HG03280 (cell line): ENCODE data around the gene CDYL.
A peak's percentile ranks its signal among the peaks of the same experiment; 100 is the strongest.

Source experiments
- ATAC-seq: cut with Tn5 transposase; IDR thresholded peaks from one replicate; pipeline ENCODE4 v1.9.1; 2021; ENCODE audit warnings: mild to moderate bottlenecking, moderate library complexity; ENCODE audit not compliant: unreplicated experiment

The CDYL gene, protein sequence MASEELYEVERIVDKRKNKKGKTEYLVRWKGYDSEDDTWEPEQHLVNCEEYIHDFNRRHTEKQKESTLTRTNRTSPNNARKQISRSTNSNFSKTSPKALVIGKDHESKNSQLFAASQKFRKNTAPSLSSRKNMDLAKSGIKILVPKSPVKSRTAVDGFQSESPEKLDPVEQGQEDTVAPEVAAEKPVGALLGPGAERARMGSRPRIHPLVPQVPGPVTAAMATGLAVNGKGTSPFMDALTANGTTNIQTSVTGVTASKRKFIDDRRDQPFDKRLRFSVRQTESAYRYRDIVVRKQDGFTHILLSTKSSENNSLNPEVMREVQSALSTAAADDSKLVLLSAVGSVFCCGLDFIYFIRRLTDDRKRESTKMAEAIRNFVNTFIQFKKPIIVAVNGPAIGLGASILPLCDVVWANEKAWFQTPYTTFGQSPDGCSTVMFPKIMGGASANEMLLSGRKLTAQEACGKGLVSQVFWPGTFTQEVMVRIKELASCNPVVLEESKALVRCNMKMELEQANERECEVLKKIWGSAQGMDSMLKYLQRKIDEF

DNA sequence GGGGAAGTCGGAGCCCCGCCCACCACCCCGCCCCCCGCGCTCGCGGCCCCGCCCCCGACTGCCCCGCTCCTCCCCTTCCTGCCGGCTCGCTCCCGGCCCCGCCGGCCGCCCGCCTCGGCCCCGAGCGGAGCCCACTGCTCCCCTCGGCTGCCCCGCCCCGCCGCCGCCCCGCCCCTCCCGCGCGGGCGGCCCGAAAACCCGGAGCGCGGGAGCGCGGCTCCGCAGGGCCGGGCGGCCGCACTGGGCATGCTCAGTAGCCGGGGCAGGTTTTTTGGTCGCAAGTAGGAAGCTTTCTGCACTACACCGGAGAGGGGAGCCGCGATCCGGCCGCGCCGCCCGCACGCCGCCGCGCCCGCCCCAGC is at the start of gene CDYL:
TSS of gene CDYL (plus strand) at position 274 of the 362 bp plus-strand sequence. CDS start 380 bp downstream, outside the sequence.
- peak; percentile 73 for ATAC-seq

DNA sequence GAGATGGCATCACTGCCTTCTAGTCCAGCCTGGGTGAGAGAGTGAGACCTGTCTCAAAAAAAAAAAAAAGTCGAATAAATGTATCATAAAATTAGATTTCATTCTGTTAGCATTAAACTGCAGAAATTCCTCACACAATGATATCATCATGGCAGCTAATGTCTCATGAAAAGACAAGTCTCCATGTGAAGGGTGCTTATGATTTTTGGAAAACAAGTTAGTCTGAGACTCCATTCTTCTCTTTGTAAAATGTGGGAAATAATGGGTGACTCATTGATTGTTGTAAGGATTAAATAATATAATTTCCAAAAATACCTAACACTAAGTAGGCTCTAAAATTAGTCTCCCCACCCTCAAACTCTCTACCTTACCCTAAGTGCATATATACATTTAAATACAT is 49.6 kb upstream of the CDYL start:
- no peak for ATAC-seq

DNA sequence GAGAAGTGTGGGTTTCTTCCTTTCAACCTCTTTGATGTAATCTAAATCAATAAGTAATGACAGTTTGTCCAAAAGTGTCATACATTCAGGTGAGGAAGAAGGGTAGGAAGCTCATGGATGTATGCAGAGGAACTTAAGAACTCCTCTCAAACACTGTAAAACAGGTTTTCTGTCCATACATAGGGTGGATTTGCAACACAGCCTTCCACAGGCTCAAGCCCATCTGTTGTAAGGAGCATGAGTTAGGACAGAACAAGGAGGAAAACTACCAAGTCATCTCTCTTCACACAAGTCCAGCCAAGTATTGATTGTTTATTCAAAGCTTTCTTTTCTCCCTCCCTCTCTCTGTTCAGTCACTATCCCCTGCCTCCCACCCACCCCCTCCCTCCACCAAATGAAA is 49.0 kb upstream of the CDYL start:
- ATAC-seq: no peak

DNA sequence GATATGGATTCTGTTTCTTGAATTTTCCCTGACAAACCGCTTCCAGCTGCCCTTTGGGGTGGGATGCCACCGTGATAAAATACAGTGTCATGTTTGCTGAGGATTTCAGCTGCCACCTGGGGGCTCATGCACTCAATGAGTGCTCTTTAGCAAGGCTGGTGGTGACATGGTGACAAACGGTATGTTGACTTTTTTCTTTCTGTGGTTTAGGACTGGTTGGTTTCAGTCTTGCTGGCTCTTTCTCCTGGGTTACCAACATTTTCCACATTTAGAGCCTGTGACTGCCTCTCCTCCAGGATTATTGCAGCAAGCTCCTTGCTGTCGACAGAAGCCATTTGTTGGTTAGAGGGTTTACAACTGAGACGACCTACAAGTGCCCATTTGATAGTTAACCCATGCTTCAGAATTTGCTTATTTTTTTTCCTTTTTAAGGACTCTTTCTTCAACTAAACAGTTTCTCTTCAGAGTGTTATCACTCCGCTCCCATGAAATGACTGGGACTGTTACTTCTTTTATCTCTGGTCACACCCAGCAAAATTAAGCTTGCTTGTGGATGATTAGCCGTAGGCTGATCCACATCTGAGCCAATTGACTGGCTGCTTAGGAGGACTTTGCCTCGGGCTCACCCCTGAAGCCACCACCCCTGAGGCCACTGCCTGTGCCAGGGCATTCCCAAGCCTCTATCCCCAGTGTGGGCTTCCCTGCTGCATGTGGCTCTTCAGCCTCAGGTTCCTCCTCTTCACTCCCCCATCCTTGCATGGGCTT is 48.4 kb upstream of the CDYL start:
- no peak for ATAC-seq

DNA sequence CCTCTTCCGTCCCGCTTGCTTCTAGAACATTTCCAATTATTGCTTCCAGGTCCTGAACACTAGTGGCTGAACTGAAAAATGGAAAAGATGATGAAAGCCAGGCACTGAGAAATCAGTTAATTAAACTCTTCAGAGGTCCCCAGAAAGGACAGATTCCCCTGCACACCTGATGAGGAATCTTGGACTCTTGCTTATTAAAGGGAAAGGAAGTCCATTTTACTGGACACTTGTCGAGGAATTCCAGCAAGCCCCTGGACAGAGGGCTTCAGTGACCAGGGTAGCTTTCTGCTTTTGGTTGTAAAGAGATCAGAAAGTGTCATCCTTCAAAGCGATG is 47.8 kb upstream of the CDYL start:
- ATAC-seq: no peak

DNA sequence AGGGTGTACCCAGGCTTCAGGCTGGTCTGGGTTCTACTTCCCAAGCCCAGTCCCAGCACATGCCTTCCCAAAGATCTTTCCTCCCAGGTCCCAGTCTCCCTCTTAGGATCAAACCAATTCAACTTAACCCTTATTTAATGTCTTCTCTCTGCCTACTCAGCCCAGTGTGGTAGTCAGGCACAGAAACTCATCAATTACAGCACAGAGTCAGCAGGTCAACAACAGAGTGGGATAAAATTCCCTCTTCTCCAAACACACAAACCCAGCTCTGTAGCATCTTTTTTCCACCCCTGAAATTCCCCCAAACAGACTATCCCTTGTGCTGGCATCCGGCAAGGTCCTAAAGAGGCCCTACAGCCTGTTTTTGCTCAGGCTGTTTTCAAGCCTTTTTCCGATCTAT is 47.3 kb upstream of the CDYL start:
- ATAC-seq: no peak

DNA sequence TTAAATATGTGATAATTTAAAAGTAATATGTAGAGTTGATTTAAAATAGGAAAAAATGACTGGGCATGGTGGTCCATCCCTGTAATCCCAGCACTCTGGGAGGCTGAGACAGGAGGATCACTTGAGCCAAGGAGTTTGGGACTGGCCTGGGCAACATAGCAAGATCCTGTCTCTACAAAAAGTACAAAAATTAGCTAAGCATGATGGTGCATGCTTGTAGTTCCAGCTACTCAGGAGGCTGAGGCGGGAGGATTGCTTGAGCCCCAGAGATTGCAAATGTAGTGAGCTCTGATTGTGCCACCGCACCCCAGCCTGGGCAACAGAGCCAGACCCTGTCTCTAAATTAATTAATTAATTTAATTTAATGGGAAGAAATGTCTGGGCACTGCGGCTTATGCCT is 44.2 kb upstream of the CDYL start:
- no peak for ATAC-seq

DNA sequence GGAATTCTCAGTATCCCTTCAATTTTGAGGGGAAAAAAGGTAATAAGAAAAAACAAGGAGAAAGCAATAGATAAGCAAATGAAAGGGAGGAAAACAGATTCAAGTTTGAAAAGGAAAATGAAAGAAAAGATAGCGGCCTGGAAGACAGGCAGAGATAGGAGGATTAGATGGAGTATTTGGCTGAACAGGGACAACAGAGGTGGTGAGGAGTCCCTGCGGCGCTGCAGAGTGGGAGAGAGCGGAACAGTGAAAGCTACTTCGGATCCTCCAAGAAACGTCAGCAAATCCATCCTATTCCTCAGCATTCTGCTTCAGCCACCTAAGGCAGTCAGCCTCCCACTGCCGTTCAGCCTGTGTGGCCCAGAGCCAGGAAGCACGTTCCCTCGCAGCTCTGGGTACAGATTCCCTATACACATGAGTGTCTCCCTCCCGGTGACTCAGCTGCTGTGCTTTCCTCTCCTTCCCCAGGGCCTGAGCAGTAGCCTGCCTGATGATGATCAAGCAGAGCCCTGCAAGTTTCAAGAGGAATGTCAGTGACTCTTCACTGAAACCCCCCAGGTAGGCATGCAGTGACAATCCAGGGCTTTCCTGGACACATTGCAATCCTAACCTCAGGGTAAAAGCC is 43.4 kb upstream of the CDYL start:
- no peak for ATAC-seq

DNA sequence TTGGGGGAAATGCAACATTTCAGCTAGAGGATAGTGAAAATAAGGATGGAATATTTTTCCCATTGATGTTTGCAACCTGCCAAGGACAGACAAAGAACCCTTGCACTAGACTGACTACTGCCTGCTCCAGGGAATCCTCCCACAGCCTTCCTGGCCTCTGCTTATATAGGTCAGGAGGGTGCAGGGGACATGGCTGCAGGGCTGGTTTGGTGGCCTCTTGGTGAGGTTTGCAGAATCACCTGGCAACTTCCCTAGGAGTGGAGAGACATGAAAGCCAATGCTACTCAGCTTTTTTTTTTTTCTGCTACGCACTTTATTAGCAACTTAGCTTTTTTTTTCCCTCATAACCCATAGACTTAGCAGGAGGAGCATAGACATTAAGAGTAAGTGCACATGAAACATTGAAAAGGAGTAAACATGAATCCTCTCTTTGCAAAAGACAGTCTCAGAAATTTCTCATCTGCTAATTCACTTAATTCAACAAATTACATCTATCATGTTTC is 39.8 kb upstream of the CDYL start:
- no peak for ATAC-seq

DNA sequence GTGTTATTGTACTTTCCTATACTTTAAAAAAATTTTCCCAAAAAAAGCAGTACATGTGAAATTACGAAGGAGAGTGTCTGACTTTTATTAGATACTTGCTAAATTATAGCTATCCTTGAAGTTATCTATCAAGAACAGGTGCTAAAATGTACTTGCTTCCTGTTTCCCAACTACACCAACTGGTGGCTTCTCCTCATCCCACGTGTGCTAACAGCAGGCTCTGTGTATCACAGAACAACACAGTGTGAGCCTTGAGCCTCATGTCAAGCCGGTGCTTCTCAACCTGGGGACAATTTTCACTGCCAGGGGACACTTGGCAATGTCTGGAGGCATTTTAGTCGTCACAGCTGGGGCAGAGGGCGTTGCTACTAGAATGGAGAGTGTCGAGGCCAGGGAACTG is 36.2 kb upstream of the CDYL start:
- no peak for ATAC-seq

DNA sequence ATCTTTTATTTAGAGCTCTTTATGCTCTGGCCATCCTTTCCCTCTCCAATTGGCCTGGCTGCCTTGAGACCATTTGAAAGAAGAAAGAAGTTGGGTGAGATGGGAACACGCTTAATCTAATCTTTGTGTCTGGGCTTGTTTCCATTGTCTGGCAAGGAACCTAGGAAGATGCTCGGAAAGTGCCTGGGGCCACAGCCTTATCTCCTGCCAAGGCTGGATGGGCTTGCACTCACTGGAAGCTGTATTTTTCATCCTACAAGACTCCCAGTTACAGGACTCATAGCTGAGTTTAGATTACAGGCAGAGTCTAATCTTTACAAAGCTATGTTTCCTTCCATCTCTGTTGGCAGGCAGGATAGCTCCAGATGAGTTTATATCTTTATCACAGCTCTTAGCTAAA is 33.1 kb upstream of the CDYL start:
- ATAC-seq: no peak

DNA sequence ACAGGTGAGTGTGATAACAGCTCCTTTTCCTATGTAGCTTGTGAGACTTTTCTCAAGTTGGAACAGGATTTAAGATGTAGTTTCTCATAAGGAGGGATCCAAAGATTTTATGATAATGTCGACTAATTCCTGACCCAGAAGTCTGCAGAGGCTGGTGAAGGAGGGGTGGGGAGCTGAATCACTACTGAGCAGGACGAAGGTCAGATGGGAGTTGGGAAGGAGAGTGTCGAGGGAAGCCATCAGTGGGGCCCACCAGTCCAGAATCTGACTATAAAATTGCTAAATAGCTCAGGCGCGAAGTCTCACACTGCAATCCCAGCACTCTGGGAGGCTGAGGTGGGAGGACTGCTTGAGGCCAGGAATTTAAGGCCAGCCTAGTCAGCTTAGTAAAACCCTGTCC is 32.3 kb upstream of the CDYL start:
- ATAC-seq: no peak

DNA sequence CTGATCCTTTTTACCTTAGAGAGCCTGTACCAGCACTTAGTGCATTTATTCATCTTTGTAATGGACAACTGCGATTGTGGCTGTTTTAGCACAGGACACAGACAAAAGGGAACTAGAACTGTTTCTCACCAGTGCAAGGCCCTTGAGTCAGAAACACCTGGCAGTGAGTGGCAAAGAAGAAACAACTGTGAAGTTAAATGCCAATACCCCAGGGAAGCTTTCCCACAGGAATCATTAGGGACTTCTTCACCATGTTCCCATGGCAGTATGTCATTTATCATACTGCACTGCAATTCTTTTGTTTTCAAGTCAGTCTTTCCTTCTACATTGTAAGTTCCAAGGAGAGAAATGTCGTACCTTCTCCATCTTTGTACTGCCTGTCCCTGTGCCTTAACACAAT is 28.6 kb upstream of the CDYL start:
- ATAC-seq: no peak

DNA sequence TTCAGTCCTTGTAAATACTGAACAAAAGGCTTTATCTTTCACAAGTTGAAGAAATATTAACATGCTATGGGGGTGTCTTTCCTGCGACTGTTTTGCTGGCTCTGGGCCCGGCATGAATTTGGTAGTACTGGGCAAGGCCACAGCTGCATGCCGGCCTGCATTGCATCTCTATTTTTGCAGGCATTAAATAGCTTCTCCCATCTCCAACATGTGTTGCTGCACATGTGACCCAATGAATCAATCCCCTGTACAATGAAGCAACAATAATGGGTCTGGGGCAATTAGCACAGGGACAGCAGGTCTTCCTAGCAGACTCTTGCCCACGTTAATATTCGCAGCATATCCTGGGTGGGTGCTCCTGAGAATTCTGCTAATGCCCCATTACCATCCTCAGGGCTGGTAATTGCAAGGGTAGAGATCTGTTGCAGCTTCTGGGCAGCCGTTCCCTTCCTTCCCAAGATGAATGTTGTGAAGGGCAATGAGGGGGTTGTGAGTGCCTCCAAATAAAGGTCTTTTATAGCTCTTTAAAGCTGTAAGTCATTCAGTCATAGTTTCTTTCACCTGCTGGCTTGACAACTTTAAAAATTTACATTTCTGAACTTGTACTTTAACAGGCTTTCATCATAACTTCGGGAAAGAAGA is 24.3 kb upstream of the CDYL start:
- no peak for ATAC-seq

DNA sequence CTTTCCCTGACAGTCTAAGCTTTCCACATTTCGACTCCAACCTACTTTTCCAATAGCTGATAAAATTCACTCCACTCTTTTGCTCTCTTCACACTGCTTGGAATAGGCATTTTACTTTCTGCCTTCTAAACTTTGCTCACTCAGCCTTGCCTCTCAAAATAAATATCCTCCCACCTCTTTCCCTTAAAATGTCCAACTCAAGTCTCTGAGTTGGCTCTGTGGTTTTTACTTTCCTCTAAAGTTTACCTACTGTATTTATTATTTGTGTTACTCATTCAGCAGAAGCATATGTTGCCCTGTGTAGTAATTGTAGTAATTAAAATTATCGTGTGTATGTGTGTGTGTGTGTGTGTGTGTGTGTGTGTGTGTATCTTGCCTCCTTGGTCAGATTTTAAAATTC is 20.0 kb upstream of the CDYL start:
- no peak for ATAC-seq

DNA sequence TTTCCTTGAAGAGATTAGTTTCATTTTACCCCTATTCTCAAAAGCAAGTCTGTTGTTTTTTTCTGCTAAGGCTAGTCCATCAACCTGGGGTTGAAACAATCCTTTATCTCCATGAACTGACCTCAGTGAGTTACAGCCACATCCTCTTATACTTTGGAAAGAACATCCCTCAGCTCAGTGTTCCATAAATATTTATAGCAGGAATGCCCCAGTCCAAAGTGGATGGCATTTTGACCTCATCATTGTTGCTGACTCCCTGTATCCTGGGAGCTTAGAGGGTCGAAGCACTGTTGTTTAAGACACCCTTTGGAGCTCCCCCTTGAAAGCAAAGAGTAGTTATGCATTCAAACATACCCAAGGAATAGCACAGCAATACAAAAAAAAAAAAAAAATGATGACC is 16.2 kb upstream of the CDYL start:
- ATAC-seq: no peak

DNA sequence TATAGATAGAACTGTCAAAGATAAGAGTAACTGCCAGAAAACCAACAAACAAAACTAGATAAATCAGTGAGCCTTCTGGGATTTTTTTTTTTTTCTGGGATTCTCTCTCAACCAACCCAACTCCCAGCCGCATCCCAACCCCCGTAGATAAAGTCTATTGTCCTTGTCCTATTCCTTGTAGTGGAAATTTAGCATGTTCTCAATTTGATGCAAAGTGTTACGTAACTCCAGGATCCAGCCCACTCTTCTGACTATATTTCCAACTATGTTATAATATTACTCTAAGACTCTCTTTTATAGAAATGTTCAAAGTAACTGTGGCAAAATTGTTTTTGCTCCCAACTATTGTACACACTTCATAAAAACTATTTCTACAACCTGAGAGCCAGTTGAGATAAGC is 15.4 kb upstream of the CDYL start:
- no peak for ATAC-seq

DNA sequence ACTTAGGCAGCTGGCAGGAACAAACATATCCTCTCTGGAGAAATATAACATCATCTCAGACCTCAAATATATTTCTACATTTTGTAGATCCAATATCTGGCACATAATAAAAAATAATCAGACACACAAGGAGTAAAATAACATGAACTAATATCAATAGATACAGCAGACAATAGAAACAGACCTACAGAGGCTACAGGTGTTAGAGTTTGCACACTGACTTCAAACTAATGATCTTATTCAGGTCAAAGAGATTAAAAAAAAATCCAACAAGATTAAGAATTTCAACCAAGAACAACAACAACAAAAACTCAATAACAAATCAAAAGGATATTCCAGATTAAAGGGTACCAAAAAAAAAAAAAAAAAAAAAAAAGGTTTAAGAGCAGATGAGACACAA is 13.9 kb upstream of the CDYL start:
- ATAC-seq: no peak

DNA sequence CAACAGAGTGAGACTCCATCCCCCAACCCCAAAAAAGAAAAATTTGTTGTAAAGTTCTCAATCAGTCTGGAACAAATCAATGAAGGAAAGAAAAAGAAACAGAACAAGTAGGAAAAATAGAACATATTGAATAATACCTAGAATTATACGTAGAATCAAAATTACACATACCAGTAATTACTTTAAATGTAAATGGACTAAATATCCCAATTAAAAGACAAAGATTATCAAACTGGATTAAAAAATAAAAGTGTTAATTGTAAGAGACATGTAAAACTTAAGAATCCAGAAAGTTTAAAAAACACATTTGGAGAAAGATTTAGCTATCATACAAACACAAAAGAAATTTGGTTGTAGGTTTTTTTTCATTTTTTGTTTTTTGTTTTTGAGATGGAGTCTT is 12.3 kb upstream of the CDYL start:
- no peak for ATAC-seq

DNA sequence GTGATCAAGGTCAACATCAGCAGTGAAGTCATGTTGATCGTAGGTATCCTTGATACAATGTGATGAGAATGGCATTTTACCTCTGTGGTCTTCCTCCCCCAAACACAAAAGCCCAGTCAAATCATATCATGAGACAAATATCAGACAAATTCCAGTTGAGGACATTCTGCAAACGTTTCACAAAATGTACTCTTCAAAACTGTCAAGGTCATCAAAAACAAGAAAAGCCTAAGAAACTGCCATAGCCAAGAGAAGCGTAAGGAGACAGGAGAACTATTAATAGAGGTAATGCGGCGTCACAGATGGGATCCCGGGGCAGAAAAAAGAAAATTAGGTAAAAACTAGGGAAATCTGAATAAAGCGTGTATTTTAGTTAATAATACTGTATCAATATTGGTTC is 7.4 kb upstream of the CDYL start:
- no peak for ATAC-seq

DNA sequence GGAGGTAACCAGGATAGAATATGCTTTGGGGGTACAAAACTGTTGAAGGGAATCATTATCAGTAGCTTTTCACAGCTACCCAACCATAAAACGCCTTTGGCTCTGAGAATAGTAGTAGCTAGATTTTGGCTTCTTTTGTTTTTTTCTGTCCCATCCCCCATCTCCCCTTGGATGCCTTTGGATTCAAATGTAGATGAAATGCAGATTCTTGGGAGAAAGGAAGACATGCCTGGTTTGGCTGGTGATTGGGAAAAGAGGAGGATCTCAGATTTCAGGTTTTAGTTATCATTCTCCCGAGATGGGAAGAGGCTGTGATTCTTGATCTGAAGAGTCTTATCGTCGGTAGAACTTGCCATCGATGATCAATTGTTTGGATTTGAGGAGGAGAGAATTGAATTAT is 3.5 kb upstream of the CDYL start:
- no peak for ATAC-seq
